GM12878 (cell line): ENCODE data around the gene ATOSB. TPM values are rescaled to one million over a fixed set of nuclear protein-coding genes. Genes with fewer than 3 reads are reported as not detected.

Source experiments
- ATAC-seq: fragments of 200-7000 bp; cut with Tn5 transposase; 3 replicates; pipeline ENCODE4 v1.9.1; 2020; ENCODE audit warnings: mild to moderate bottlenecking, moderate library complexity
- BruUV-seq: library from RNA; stranded (reverse); fragments of 400-500 nt; replicated peaks from 2 replicates; lab custom pipeline; 2021; lab: Mats Ljungman, UMichigan
- CTCF ChIA-PET: fragments of 300-600 bp; sonication (Branson Sonifier 250); formaldehyde crosslinking; extraction: SDS; loops from one replicate; lab custom pipeline; 2021; ENCODE audit warnings: inconsistent platforms; lab: Yijun Ruan, JAX
- POLR2A ChIA-PET: fragments of 350-600 bp; formaldehyde crosslinking; extraction: SDS; loops from one replicate; lab custom pipeline; 2021; ENCODE audit warnings: inconsistent platforms; lab: Charles Lee
- RAD21 ChIA-PET: fragments of 300-600 bp; sonication (Branson Sonifier 250); formaldehyde crosslinking; loops from one replicate; lab custom pipeline; 2023; ENCODE audit warnings: antibody characterized with exemption; ENCODE audit not compliant: unreplicated experiment; lab: Charles Lee
- SMC1A ChIA-PET: fragments of 300-600 bp; sonication (Branson Sonifier 250); formaldehyde crosslinking; loops from one replicate; lab custom pipeline; 2023; ENCODE audit not compliant: unreplicated experiment, uncharacterized antibody; lab: Charles Lee
- DNase-seq: peaks from one replicate; pipeline ENCODE4 v3.0.0-alpha.2; 2011; ENCODE audit warnings: low read depth, low spot score
- FAIRE-seq: peaks from 3 replicates; lab custom pipeline; 2011; peaks lifted over from hg19 to GRCh38; lab: Jason Lieb, UNC
- H2AFZ ChIP-seq: 2 replicates; pipeline ENCODE4 v1.6.0; 2011; ENCODE audit warnings: low read depth, low read length, control low read depth; ENCODE audit not compliant: control insufficient read depth
- H3K27ac ChIP-seq: 2 replicates; pipeline ENCODE4 v1.5.1; 2011; ENCODE audit warnings: control low read depth; ENCODE audit not compliant: control insufficient read depth, insufficient read depth
- H3K27me3 ChIP-seq, 2 experiments: replicated peaks in 1 of 2; 2 replicates each; pipeline versions ENCODE4 v1.6.0 to v1.6.1; 2011; ENCODE audit warnings: low read length in 1 of 2; ENCODE audit not compliant: control insufficient read depth in 2 of 2, insufficient read depth in 2 of 2
- H3K36me3 ChIP-seq, 2 experiments: 2 replicates each; pipeline ENCODE4 v1.5.1; 2011; ENCODE audit warnings: low read length in 1 of 2; ENCODE audit not compliant: control insufficient read depth in 2 of 2, insufficient read depth in 2 of 2
- H3K4me1 ChIP-seq: 2 replicates; pipeline ENCODE4 v1.6.1; 2011; ENCODE audit warnings: mild to moderate bottlenecking, low read length, moderate library complexity, mixed read lengths; ENCODE audit not compliant: control insufficient read depth, insufficient read depth
- H3K4me2 ChIP-seq: 2 replicates; pipeline ENCODE4 v1.6.0; 2011; ENCODE audit warnings: control low read depth; ENCODE audit not compliant: control insufficient read depth, insufficient read depth
- H3K4me3 ChIP-seq: fragments of 200-600 bp; sonication (generic); 2 replicates; pipeline ENCODE4 v1.5.1; 2016
- H3K79me2 ChIP-seq: 2 replicates; pipeline ENCODE4 v1.6.0; 2011; ENCODE audit warnings: low read length; ENCODE audit not compliant: control insufficient read depth, insufficient read depth
- H3K9ac ChIP-seq: 2 replicates; pipeline ENCODE4 v1.8.0; 2011; ENCODE audit warnings: low read length, control low read depth, mixed read lengths; ENCODE audit not compliant: control insufficient read depth, insufficient read depth
- H3K9me3 ChIP-seq: replicated peaks from 3 replicates; pipeline ENCODE4 v1.5.1; 2011; ENCODE audit warnings: mild to moderate bottlenecking, low read length; ENCODE audit not compliant: control insufficient read depth, insufficient read depth
- H4K20me1 ChIP-seq: 2 replicates; pipeline ENCODE4 v1.6.0; 2011; ENCODE audit not compliant: control insufficient read depth, insufficient read depth
- CBX3 ChIP-seq: fragments of 200-600 bp; sonication (generic); IDR thresholded peaks from 2 replicates; pipeline ENCODE4 v1.6.1; 2016; ENCODE audit warnings: low read depth, borderline replicate concordance
- LARP7 ChIP-seq: fragments of 450-650 bp; IDR thresholded peaks from 2 replicates; pipeline ENCODE4 v1.6.1; 2017; ENCODE audit warnings: mild to moderate bottlenecking
- MAX ChIP-seq: IDR thresholded peaks from 2 replicates; pipeline ENCODE4 v1.6.1; 2012; ENCODE audit warnings: low read depth, low read length, improper control_type of control experiment
- RCOR1 ChIP-seq: conservative IDR thresholded peaks from 2 replicates; pipeline ENCODE4 v1.6.1; 2012; ENCODE audit warnings: low read depth, low read length, improper control_type of control experiment
- TBL1XR1 ChIP-seq: IDR thresholded peaks from 2 replicates; pipeline ENCODE4 v1.6.1; 2012; ENCODE audit warnings: low read depth, low read length, improper control_type of control experiment
- ZBTB11 ChIP-seq: fragments of 450-650 bp; formaldehyde crosslinking; IDR thresholded peaks from 2 replicates; pipeline ENCODE4 v1.5.0; 2022; ENCODE audit warnings: mild to moderate bottlenecking, missing genetic modification characterization
- in situ Hi-C: fragments of 300-500 bp; cut with MboI; formaldehyde crosslinking; loops from 9 replicates; pipeline ENCODE4 v1.14.3; 2018; ENCODE audit warnings: mixed read lengths
- intact Hi-C: fragments of 100-400 bp; cut with micrococcal nuclease; formaldehyde crosslinking; loops from one replicate; pipeline ENCODE4 v1.14.2; 2022; ENCODE audit not compliant: unreplicated experiment
- polyA plus RNA-seq, 11 experiments: library from polyadenylated mRNA; depleted of rRNA in 4 of 11; unstranded in 6 of 11; stranded (reverse) in 5 of 11; fragments of >200 nt; fragmentation: Nextera tagmentation in 4 of 11; fragmentation: Illumina TruSeq in 1 of 11; extraction: Ambion mirVana in 4 of 11; extraction: Trizol in 1 of 11; gene quantifications; 1 replicate in 1 of 11; 2 replicates in 10 of 11; pipeline versions ENCODE4 v1.2.1 to v1.2.3, GENCODE V29; 2011 to 2016; ENCODE audit warnings: inconsistent platforms in 2 of 11, missing spikeins in 2 of 11, low read depth in 1 of 11
- total RNA-seq, 4 experiments: library from RNA; depleted of rRNA in 3 of 4; stranded (reverse); fragments of >200 nt in 3 of 4; fragmentation: Illumina TruSeq in 1 of 4; extraction: Trizol in 1 of 4; gene quantifications; 2 replicates each; pipeline versions ENCODE4 v1.2.1 to v1.2.3, GENCODE V29; 2013 to 2021

The ATOSB gene
- total and polyA plus RNA-seq, 10 of the 15 experiments (the other 5 are each of a cell fraction or from before 2014, with no cell fraction given), result 0.60 to 5.4 (median 2.5) TPM

GRCh38 chr9:35156781-35157180, 41.1 kb upstream of the ATOSB start:
- Histone ChIP-seq H2AFZ (no peak overlapping the region), H3K36me3 (no peaks in the 10 kb centered on the region), H3K4me1 (no peaks in the 10 kb centered on the region; the same call in 1 of the 2 replicates), H3K9me3 (no peaks in the 10 kb centered on the region; the same call in 1 of the 3 replicates), H3K9ac (no peak overlapping the region), H3K4me2 (no peak overlapping the region), H3K79me2 (no peaks in the 10 kb centered on the region), H3K27ac (no peak overlapping the region), H3K27me3 (no peaks in the 10 kb centered on the region), H3K4me3 (no peak overlapping the region), H4K20me1 (no peaks in the 10 kb centered on the region)
- FAIRE-seq (no peak), ATAC-seq (no peak), DNase-seq (no peak)
- ChIA-PET SMC1A (no interaction called here), POLR2A (no interaction called here), CTCF (interaction anchor here (0.6 kb wide), 1 partner anchor 516 kb away, joined by 3 read pairs; no protein-coding TSS in a partner anchor), RAD21 (no interaction called here)
- intact Hi-C loops, result no loop called here
- in situ Hi-C loops, result no loop called here
- BruUV-seq, result no TSS peak
- TF ChIP-seq RCOR1 (no peak), LARP7 (no peak), ZBTB11 (CRISPR knock-in tag) (no peak), MAX (no peak), CBX3 (no peak), TBL1XR1 (no peak)
